ENCODE measurements around the gene SP6. TPM values are rescaled to one million over a fixed set of nuclear protein-coding genes. Genes with fewer than 3 reads are reported as not detected.
A peak's percentile ranks its signal among the peaks of the same experiment; 100 is the strongest.

Gene SP6
- total RNA-seq, 1 experiment from 2014 or later, result 10.8 TPM

- ChIA-PET POLR2A (interaction anchor here (0.7 to 2.4 kb wide), 24 partner anchors 9 to 123 kb away, joined by 3 to 28 read pairs (median 6); partner anchors contain the start of genes CDK5RAP3, LRRC46, MRPL10 and OSBPL7), RAD21 (ENCODE audit: low non-redundant PET in 1 of 2, low total read pairs in 2 of 2, uncharacterized antibody in 2 of 2, unreplicated experiment in 2 of 2) (interaction anchor here (0.7 to 2.3 kb wide), 8 partner anchors 50 to 124 kb away, joined by 3 to 9 read pairs (median 4); partner anchors contain the start of genes CDK5RAP3 (in 1 of the 2) and SCRN2 (in 1 of the 2)), CTCF (interaction anchor here (0.8 to 8.7 kb wide), 10 partner anchors 47 to 126 kb away, joined by 3 to 393 read pairs (median 4); partner anchors contain the start of genes CDK5RAP3, OSBPL7, PNPO and SCRN2)
- peak overlapping the region; percentile 58 for H3K27ac ChIP-seq (ENCODE audit: low read depth, low read length)
- ATAC-seq, result no peak
- H3K9ac ChIP-seq (ENCODE audit: low read length), result peak overlapping the region; percentile 81
- no peaks in the 10 kb centered on the region for H3K27me3 ChIP-seq (ENCODE audit: insufficient read depth, low read length)
- H3K9me2 ChIP-seq (ENCODE audit: insufficient read depth), result no peaks in the 10 kb centered on the region
- intact Hi-C loops (cut with micrococcal nuclease), result loop anchor here (1.0 to 10.0 kb wide), 2 partner anchors 124 to 240 kb away; no protein-coding TSS in a partner anchor
- peak in 1 of 3 experiments; percentile 27; a peak in 2 of 6 replicates for TF ChIP-seq CTCF (IDR thresholded peaks at IDR 0.05 in 2 of 3, conservative IDR thresholded peaks at IDR 0.05 in 1 of 3; ENCODE audit: borderline replicate concordance in 1 of 3, insufficient read depth in 1 of 3, low read depth in 2 of 3, low read length in 2 of 3)
- no peak for TF ChIP-seq EZH2phosphoT487 (IDR thresholded peaks at IDR 0.05; ENCODE audit: borderline replicate concordance)
- peak; percentile 39; the same call in 1 of the 2 replicates for TF ChIP-seq RAD21 (IDR thresholded peaks at IDR 0.05; ENCODE audit: low read depth)
- H3K36me3 ChIP-seq (ENCODE audit: control insufficient read depth in 1 of 2, insufficient read depth in 2 of 2, low read length in 2 of 2), result peaks cover 0 to 7% of the 10 kb centered on the region in 2 experiments; a peak in 1 of 4 replicates
- peaks cover 19% of the 10 kb centered on the region for H3K79me2 ChIP-seq (ENCODE audit: insufficient read depth, low read length)
- H3K9me3 ChIP-seq (ENCODE audit: control insufficient read depth in 1 of 2, insufficient read depth in 1 of 2, low read depth in 1 of 2, low read length in 2 of 2), result no peaks in the 10 kb centered on the region
- H2AFZ ChIP-seq (ENCODE audit: low read depth, low read length, poor library complexity, severe bottlenecking), result no peak overlapping the region
- peaks cover 4 to 33% of the 10 kb centered on the region in 2 experiments; a peak in 3 of 4 replicates for H3K4me1 ChIP-seq (ENCODE audit: control insufficient read depth in 1 of 2, insufficient read depth in 2 of 2, low read length in 2 of 2)
- H3K4me3 ChIP-seq (replicated peaks in 1 of 2; ENCODE audit: low read depth in 1 of 2, low read length in 2 of 2), result peak overlapping the region; percentile 81 to 84
- DNase-seq (ENCODE audit: low read depth, low spot score), result no peak
- BruUV-seq (replicated peaks), result no TSS peak
- peak overlapping the region; percentile 86 for H3K4me2 ChIP-seq (ENCODE audit: low read length)
- H4K20me1 ChIP-seq (ENCODE audit: insufficient read depth), result no peaks in the 10 kb centered on the region
These were observed 43.8 kb upstream of the SP6 start for GRCh38 chr17:47894498-47895346.

All from HCT116 (cell line).